K562 (cell line): ENCODE data around the gene UNKL. TPM values are rescaled to one million over a fixed set of nuclear protein-coding genes. Genes with fewer than 3 reads are reported as not detected.
A peak's percentile ranks its signal among the peaks of the same experiment; 100 is the strongest.

Experiments used
- GATA2 ChIP-seq: sonication (generic); formaldehyde crosslinking; IDR thresholded peaks from 2 replicates; pipeline ENCODE4 v1.4.0; 2020; ENCODE audit warnings: mild to moderate bottlenecking, missing genetic modification reagents
- MTA1 ChIP-seq: fragments of 450-650 bp; IDR thresholded peaks from 2 replicates; pipeline ENCODE4 v1.6.1; 2017; ENCODE audit warnings: borderline replicate concordance
- PHF21A ChIP-seq: fragments of 450-650 bp; IDR thresholded peaks from 2 replicates; pipeline ENCODE4 v1.6.1; 2017; ENCODE audit warnings: low read depth, borderline replicate concordance
- PHTF2 ChIP-seq: fragments of 250-450 bp; sonication (Bioruptor Pico); IDR thresholded peaks from 2 replicates; pipeline ENCODE4 v1.5.0; 2021; ENCODE audit warnings: mild to moderate bottlenecking
- PTRF ChIP-seq: fragments of 450-650 bp; IDR thresholded peaks from 2 replicates; pipeline ENCODE4 v1.6.1; 2016; ENCODE audit warnings: mild to moderate bottlenecking, missing genetic modification characterization, missing compliant biosample characterization
- SMAD3 ChIP-seq: fragments of 450-650 bp; formaldehyde crosslinking; conservative IDR thresholded peaks from 2 replicates; pipeline ENCODE4 v1.4.0; 2020; ENCODE audit warnings: mild to moderate bottlenecking
- ZNF232 ChIP-seq: sonication (generic); formaldehyde crosslinking; IDR thresholded peaks from 2 replicates; pipeline ENCODE4 v1.8.0; 2022; ENCODE audit warnings: mild to moderate bottlenecking, missing genetic modification reagents
- ZNF76 ChIP-seq: fragments of 250-450 bp; sonication (Bioruptor Pico); IDR thresholded peaks from 2 replicates; pipeline ENCODE4 v1.4.0; 2020; ENCODE audit warnings: mild to moderate bottlenecking, moderate library complexity, borderline replicate concordance
- polyA plus RNA-seq, 8 experiments: library from polyadenylated mRNA; depleted of rRNA in 4 of 8; stranded (reverse) in 5 of 8; unstranded in 3 of 8; fragments of >200 nt; fragmentation: Nextera tagmentation in 2 of 8; fragmentation: Illumina TruSeq in 1 of 8; extraction: Ambion mirVana in 2 of 8; extraction: Trizol in 1 of 8; gene quantifications; 2 replicates each; pipeline versions ENCODE4 v1.2.1 to v1.2.3, GENCODE V29; 2011 to 2014; ENCODE audit warnings: inconsistent platforms in 1 of 8, missing spikeins in 1 of 8
- total RNA-seq, 7 experiments: library from RNA; depleted of rRNA in 6 of 7; stranded (reverse); fragments of >200 nt in 6 of 7; fragmentation: Illumina TruSeq in 2 of 7; extraction: Trizol in 2 of 7; gene quantifications; 2 replicates each; pipeline versions ENCODE4 v1.2.1 to v1.2.3, GENCODE V29; 2011 to 2021; ENCODE audit warnings: low replicate concordance in 1 of 7
- TF ChIP-seq, protein P1 (sequence below): sonication (generic); formaldehyde crosslinking; IDR thresholded peaks from 2 replicates; pipeline ENCODE4 v1.8.1; 2022; ENCODE audit warnings: missing genetic modification reagents
- TF ChIP-seq, protein P2 (sequence below): fragments of 200-800 bp; sonication (Bioruptor generic); IDR thresholded peaks from 2 replicates; pipeline ENCODE4 v1.6.1; 2016; ENCODE audit warnings: missing genetic modification characterization, missing compliant biosample characterization
- TF ChIP-seq, protein P3 (sequence below): fragments of 200-800 bp; sonication (Bioruptor generic); IDR thresholded peaks from 2 replicates; pipeline ENCODE4 v1.6.1; 2017; ENCODE audit warnings: missing genetic modification characterization, missing compliant biosample characterization
- TF ChIP-seq, protein P4 (sequence below): fragments of 450-650 bp; formaldehyde crosslinking; IDR thresholded peaks from 2 replicates; pipeline ENCODE4 v1.4.0; 2020; ENCODE audit warnings: mild to moderate bottlenecking, moderate library complexity

Gene UNKL
- total and polyA plus RNA-seq, 9 of the 15 experiments (the other 6 are each of a cell fraction or from before 2014, with no cell fraction given) = 0.37 to 30.2 (median 5.1) TPM

DNA sequence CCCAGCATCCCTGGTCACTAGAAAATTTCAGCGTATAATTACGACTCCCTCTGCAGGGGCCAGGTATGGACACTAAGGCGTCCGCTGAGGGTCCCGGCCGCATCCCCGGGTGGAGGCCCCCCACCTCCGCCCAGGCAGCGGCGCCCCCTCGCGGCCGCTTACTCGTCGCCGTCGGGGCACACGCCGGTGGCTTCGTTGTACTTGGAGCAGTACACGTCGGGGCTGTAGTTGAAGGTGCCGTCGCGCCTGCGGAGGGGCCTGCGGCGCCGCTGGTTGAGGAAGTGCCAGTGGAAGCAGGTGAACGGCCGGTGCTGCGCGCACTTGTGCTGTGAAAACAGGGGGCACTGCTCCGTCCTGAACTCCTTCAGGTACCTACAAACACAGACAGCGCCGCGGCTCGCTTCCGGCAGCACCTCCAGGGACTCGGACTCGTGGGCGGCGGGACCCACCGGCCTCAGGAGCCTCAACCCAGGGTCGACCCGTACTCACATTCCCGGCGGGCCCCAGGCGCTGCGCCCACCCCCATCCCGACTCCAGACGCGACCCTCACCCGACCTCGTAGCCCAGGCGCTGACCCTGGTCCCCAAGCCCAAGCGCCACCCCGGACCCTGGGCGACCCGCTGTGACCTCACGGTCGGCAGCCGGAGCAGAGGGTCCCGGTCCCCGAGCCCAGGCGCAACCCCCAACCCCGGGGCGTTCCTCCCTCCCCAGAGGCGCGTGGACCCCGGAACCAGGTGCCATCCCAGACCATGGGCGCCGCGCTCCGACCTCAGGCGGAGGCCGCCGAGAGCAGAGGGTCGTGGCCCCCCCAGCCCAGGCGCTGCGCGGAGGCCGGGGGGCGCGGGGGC is 596 bp downstream of the UNKL start (continued):
- TF ChIP-seq SMAD3 (no peak), PTRF (no peak), GATA2 (CRISPR knock-in tag) (no peak), ZNF232 (CRISPR knock-in tag) (0 out of 2 replicates have a peak, but pooled peaks have one; percentile 40), PHF21A (no peak), MTA1 (no peak), ZNF76 (CRISPR knock-in tag) (no peak), PHTF2 (CRISPR knock-in tag) (no peak)
- TF ChIP-seq, protein P1, sequence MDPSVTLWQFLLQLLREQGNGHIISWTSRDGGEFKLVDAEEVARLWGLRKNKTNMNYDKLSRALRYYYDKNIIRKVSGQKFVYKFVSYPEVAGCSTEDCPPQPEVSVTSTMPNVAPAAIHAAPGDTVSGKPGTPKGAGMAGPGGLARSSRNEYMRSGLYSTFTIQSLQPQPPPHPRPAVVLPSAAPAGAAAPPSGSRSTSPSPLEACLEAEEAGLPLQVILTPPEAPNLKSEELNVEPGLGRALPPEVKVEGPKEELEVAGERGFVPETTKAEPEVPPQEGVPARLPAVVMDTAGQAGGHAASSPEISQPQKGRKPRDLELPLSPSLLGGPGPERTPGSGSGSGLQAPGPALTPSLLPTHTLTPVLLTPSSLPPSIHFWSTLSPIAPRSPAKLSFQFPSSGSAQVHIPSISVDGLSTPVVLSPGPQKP = 0 out of 2 replicates have a peak, but pooled peaks have one; percentile 55
- TF ChIP-seq, protein P2, sequence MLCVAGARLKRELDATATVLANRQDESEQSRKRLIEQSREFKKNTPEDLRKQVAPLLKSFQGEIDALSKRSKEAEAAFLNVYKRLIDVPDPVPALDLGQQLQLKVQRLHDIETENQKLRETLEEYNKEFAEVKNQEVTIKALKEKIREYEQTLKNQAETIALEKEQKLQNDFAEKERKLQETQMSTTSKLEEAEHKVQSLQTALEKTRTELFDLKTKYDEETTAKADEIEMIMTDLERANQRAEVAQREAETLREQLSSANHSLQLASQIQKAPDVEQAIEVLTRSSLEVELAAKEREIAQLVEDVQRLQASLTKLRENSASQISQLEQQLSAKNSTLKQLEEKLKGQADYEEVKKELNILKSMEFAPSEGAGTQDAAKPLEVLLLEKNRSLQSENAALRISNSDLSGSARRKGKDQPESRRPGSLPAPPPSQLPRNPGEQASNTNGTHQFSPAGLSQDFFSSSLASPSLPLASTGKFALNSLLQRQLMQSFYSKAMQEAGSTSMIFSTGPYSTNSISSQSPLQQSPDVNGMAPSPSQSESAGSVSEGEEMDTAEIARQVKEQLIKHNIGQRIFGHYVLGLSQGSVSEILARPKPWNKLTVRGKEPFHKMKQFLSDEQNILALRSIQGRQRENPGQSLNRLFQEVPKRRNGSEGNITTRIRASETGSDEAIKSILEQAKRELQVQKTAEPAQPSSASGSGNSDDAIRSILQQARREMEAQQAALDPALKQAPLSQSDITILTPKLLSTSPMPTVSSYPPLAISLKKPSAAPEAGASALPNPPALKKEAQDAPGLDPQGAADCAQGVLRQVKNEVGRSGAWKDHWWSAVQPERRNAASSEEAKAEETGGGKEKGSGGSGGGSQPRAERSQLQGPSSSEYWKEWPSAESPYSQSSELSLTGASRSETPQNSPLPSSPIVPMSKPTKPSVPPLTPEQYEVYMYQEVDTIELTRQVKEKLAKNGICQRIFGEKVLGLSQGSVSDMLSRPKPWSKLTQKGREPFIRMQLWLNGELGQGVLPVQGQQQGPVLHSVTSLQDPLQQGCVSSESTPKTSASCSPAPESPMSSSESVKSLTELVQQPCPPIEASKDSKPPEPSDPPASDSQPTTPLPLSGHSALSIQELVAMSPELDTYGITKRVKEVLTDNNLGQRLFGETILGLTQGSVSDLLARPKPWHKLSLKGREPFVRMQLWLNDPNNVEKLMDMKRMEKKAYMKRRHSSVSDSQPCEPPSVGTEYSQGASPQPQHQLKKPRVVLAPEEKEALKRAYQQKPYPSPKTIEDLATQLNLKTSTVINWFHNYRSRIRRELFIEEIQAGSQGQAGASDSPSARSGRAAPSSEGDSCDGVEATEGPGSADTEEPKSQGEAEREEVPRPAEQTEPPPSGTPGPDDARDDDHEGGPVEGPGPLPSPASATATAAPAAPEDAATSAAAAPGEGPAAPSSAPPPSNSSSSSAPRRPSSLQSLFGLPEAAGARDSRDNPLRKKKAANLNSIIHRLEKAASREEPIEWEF (CRISPR knock-in tag) = no peak
- TF ChIP-seq, protein P3, sequence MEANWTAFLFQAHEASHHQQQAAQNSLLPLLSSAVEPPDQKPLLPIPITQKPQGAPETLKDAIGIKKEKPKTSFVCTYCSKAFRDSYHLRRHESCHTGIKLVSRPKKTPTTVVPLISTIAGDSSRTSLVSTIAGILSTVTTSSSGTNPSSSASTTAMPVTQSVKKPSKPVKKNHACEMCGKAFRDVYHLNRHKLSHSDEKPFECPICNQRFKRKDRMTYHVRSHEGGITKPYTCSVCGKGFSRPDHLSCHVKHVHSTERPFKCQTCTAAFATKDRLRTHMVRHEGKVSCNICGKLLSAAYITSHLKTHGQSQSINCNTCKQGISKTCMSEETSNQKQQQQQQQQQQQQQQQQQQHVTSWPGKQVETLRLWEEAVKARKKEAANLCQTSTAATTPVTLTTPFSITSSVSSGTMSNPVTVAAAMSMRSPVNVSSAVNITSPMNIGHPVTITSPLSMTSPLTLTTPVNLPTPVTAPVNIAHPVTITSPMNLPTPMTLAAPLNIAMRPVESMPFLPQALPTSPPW (CRISPR knock-in tag) = peak; percentile 61; the same call in 1 of the 2 replicates
- TF ChIP-seq, protein P4, sequence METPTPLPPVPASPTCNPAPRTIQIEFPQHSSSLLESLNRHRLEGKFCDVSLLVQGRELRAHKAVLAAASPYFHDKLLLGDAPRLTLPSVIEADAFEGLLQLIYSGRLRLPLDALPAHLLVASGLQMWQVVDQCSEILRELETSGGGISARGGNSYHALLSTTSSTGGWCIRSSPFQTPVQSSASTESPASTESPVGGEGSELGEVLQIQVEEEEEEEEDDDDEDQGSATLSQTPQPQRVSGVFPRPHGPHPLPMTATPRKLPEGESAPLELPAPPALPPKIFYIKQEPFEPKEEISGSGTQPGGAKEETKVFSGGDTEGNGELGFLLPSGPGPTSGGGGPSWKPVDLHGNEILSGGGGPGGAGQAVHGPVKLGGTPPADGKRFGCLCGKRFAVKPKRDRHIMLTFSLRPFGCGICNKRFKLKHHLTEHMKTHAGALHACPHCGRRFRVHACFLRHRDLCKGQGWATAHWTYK (CRISPR knock-in tag) = no peak
